ENCODE results near the gene FHL2.

Gene FHL2

GRCh38 chr2:105313877-105314276, 85.0 kb downstream of the FHL2 start:
- Histone ChIP-seq H3K27ac (ENCODE audit: low read length) (no peak overlapping the region), H3K4me2 (ENCODE audit: low read depth, low read length) (no peak overlapping the region), H3K9me3 (replicated peaks; ENCODE audit: insufficient read depth, low read length) (no peaks in the 10 kb centered on the region), H3K4me3 (ENCODE audit: low read length) (no peak overlapping the region), H3F3A (ENCODE audit: insufficient read depth, low read length) (no peaks in the 10 kb centered on the region), H3K27me3 (replicated peaks; ENCODE audit: insufficient read depth, low read length) (no peaks in the 10 kb centered on the region), H4K20me1 (ENCODE audit: insufficient read depth, low read length) (no peaks in the 10 kb centered on the region; the same call in 1 of the 2 replicates), H3K36me3 (replicated peaks; ENCODE audit: insufficient read depth, low read length) (no peaks in the 10 kb centered on the region), H3K9me2 (replicated peaks; ENCODE audit: insufficient read depth, low read length) (no peaks in the 10 kb centered on the region), H3K4me1 (ENCODE audit: low read length) (no peaks in the 10 kb centered on the region), H2AFZ (ENCODE audit: low read length) (no peak overlapping the region), H3K9ac (ENCODE audit: low read length) (no peak overlapping the region), H3K79me2 (ENCODE audit: low read length) (peaks cover 93% of the 10 kb centered on the region)
- no peak for TF ChIP-seq EZH2phosphoT487 (IDR thresholded peaks at IDR 0.05; ENCODE audit: low read length)
- no peak for TF ChIP-seq CTCF (IDR thresholded peaks at IDR 0.05; ENCODE audit: low read length)
- no peak for TF ChIP-seq EZH2 (optimal IDR thresholded peaks at IDR 0.05; ENCODE audit: low read depth, low read length)
- DNase-seq = no peak

Measured in MM.1S (cell line).